CD1c-positive myeloid dendritic cell (primary cell): ENCODE results near the gene VWA7.
"Not testable (repeated sequence)": the region's sequence is repeated elsewhere in the genome, so short reads cannot be mapped to it uniquely, and the experiment has no call there.

Experiments used
- DNase-seq: peaks from one replicate; pipeline ENCODE4 v3.0.0-alpha.2; 2016; ENCODE audit errors: extremely low spot score

The VWA7 gene

DNA sequence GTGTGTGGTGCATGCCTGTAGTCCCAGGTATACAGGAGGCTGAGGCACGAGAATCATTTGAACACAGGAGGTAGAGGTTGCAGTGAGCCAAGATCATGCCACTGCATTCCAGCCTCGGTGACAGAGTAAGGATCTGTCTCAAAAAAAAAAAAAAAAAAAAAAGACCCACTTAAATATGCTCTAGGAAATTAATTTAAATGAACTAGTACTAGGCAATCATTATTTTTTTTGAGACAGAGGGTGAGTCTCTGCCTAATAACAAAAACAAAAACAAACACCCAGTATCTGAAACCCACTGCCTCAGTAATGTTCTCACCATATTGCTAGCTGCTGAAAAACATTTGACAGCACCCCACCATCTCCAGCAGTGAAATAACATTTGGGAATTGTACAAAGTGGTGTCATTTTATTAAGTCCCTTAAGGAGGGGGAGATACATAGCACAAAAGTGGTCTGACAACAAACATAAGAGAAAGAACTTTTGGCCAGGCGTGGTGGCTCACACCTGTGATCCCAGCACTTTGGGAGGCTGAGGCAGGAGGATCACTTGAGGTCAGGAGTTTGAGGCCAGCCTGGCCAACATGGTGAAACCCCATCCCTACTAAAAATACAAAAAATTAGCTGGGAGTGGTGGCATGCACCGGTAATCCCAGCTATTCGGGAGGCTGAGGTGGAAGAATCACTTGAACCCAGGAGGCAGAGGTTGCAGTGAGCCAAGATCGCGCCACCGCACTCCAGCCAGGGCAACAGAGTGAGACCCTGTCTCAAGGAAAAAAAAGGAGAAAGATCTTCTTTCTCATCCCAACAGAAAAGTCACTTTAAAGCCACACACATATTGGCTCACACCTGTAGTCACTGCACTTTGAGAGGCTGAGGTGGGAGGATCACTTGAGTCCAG, 24.2 kb upstream of the VWA7 start:
- not testable (repeated sequence) for DNase-seq

DNA sequence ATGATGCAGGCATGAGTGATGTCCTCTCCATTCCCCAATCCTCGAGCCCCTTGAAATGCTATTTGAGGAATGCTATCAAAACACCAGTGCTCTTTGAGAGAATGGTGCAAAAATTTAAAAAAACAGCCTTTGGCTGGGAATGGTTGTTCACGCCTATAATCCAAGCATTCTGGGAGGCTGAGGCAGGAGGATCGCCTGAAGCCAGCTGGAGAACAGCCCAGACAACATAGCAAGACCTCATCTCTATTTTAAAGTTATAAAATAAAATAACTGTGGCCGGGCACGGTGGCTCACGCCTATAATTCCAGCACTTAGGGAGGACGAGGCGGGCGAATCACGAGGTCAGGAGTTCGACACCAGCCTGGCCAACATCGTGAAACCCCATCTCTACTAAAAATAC, 22.7 kb upstream of the VWA7 start:
- DNase-seq: no peak

DNA sequence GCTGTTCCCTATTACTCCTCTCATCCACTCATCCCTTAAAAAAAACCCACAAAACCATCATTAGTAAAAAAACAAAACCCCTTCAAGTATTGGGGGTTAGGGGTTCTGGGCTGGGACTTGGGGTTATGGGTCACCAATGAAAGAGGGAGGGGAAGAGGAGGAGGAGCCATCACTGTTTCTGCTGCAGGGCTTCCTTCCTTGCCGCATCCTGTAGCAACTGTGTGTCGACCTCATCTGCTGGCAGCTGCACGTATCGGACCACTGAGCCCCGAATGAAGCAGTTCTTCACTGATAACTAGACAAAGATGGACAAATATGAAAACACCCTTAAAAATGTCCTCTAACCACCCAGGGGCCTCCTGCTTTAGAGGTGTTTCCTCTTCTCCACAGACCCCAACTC, 20.5 kb upstream of the VWA7 start:
- no peak for DNase-seq

DNA sequence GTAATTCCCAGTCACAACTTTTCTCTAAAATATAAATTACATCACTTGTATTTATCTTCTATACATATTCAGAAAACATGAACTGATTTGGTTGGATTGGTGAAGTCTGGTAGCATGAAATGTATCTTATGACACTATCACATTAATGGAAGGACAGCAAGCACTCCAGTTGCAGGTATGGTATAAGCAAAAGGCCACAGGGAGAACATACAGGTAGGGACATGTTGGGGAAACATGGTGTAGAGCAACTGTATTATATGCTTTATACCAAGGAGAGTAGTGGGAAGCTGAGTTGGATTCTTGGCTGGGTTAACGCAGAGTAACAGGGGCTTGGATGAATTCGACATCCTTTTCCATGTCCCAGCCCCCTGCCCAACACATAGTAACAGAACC, 19.9 kb upstream of the VWA7 start:
- DNase-seq: no peak

DNA sequence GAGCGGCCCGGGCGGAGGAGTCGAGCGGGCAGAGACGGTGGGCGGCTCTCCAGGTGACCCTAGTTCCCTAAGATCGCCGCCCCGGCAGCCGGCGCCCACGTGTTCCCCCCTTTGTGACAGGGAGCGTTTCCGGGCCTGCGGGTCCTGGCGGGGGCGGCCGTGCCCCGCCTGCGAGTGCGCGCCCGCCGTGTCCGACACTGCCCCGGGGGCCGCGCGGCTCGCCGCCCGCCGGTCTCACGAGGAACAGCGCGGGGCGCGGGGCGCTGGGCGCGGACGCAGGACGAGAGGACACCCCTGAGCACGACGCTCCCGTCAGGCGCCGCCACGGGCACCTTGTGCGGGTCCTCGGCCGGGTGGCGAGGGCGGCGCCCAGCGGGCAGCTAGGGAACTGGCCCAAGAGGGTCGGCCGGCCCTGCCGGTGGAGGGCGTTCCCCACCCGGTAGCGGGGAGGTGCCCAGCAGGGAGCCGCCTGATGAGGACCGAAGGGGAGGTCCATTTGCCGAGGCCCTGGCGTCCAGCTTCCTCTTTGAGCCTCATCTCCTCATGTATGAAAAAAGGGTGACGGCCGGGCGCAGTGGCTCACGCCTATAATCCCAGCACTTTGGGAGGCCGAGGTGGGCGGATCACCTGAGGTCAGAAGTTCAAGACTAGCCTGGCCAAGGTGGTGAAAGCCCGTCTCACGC, 18.6 kb upstream of the VWA7 start, which contains the start of gene VARS1:
VARS1 (minus strand) TSS at position 137 of the 683 bp plus-strand sequence. CDS start 535 bp downstream, outside the sequence.
- peak; percentile 97 for DNase-seq

DNA sequence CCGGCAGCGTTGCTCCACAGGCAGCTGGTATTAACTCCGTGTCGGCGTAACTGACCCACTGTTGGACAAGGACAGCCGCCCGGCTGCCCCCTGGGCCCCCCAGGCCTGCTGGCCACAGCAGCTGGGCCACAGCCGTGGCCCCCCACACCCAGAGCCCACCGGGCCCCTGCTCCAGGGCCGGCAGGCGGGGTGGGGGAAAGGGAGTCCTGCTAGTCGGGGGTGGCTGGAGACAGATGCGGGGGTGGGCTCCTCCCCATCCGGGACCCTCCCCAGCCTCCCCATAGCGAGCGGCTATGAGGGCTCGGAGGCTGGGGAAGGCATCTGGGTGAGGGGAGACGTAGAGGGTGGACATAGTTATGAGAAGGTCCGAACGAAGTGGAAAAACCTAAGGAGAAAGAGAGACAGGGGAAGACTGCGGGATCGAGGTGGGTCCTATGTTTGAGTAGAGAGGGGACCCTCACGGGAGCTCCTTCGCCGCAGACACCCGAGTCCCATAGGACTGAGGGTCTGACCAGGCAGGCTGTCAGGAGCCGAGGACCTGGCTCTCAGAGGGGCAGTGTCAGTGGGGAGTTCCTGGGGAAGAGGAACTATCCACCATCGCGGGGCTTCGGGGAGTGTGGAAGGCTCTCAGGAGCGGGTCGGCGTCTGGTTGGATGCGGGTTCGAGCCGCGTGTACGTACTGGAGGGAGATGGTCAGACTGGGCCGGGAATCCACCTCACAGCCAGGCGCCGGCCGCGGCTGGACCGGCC, 17.9 kb upstream of the VWA7 start:
- no peak for DNase-seq

DNA sequence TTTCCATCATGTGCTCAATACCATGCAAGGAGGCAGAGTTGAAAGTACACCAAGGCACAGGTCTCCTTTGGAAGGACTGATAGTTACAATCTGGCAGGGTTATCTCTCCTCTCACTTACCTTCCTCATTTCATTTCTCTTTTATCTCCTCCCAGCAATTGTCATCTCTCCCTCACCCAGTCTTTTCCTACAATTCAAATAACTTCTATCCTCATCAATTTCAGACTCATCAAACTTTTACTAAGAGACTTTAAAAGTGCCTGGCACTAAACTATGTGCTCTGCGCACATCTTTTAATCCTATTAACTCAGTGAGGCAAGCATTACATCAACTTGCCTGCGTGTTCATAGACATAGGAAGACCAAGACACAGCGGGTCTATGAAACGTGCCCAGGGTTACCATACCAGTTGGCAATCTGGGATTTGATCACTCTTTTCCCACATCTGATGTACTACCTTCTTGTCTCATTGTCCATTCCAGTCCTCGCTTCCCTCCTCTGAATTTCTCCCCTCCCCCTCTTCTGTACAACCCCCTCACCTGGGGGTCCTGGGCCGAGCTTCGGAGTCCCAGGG, 17.3 kb upstream of the VWA7 start:
- no peak for DNase-seq

DNA sequence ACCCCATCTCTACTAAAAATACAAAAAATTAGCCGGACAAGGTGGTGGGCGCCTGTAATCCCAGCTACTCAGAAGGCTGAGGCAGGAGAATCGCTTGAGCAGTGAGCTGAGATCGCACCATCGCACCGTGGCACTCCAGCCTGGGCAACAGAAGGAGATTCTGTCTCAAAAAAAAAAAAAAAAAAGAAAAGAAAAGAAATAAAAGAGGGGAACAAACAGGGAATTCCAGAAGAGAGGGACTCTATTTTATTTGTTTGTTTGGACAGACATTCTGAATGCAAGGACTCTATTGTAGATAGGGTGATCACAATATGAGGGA, 16.8 kb upstream of the VWA7 start:
- DNase-seq: not testable (repeated sequence)

DNA sequence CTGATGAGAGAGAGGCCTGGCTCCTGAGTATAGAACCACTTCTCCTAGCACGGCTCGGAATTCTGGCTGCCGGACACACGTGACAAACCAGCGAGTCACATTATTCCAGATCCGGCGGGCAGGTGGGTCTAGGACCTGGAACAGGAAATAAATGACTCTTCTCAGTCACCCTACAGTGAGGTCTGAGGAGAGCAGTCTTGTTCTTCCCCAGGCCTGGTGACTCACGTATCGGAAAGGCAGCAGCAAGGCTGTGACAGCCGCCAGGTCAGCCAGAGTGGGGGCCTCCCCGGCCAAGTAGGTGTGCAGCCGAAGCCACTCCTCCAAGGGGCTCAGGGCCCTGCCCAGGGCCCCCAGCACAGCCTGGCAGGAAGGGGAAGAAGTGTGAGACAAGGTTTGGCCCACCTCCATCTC, 15.6 kb upstream of the VWA7 start:
- no peak for DNase-seq

DNA sequence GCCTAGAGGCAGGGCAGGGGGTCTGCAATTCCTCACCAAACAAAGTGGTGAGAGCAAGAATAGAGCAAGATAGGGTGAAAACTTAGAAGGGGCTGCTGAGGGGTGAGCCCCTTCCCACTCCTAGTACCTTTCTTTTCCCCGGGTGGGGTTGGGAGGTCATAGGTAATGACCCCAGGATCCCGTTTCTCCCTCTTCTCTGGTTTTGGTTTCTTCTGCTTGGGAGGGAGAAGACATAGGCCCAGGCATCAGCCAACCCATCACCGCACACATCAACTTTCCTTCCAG, 14.9 kb upstream of the VWA7 start:
- no peak for DNase-seq

DNA sequence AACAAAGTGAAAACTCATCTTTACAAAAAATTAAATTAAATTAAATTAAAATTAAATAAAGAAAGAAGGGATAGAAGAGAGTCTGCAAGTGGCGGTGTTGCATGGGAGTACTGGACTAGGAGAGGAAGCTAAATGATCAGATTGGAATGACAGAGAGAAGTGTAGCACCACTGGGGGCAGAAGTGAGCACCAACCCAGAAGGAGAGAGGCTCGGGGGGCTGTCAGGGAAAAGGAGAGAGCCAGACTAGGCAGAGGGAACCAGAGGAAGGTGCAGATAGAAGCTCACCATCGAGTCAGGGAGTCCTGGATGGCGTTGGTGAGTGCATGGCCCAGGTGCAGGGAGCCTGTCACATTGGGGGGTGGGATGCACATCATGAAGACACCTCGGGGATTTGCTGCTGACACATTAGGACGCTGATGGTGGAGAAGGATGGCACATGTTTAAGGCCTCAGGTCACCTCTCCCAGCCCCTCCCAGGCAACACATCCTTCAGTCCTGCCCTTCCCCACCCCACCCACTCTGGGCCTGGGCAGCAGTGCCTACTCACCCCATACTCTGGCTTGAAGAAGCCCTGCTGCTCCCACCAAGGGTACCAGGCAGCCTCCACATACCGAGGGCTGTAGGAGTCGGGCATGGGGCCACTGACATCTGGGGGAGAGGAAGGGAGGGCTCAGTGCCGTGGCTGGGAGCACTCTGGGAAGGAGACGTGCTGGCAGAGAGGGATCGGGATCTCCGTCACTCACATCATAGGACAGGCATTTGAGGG, 14.4 kb upstream of the VWA7 start:
- DNase-seq: peak; percentile 46

DNA sequence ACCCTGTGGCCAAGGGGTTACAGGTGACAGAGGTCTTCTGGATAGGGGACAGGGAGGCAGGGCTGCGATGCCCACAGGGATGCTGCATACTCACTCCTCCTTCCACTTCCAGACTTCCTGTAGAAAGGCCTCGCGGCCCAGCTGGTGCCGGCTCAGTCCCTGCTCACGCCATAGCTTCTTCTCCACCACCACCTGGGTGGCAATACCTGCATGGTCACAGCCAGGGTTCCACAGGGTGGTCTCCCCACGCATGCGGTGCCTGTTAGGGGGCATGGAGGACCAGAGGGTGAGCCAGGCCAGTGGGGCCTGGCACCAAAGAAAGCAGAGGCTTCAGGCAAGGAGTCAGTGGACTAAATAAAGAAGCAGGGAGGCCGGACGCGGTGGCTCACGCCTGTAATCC, 8.3 kb upstream of the VWA7 start:
- DNase-seq: no peak

DNA sequence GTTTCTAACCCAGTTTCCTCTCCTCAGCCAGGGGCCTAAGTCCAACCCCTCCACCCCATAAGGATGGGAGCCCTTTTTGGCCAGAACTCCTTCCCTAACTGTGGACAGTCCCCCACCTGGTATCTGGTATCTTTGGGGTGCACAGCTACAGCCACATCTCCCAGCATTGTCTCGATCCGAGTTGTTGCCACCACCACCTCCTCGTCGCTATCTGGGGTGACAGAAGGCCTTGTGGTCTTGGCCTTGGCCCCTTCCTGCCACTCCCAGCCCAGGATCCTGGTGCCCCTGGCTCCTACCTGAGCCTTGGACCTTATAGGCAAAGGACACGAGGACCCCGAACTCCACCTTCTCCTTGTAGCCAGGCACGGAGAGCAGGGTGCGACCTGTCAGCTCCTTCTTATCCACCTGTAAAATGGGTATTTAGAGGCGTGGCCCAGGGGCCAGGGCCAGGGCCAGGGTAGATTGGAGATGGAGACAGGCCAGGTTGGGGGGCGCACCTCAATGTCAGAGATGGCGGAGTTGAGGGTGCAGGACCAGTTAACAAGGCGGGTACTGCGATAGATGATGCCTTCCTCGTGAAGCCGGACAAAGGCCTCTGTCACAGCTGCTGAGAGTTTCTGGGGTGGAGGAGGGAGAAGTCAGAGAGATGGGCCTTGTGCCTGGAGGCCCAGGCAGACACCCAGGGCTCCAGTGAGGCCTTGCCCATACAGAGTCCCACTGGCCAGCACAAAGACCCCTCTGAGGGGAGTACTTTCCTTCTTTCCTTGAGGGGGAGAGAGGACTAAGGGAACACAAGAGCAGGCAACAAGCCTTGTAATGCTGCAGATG, 7.2 kb upstream of the VWA7 start:
- no peak for DNase-seq

DNA sequence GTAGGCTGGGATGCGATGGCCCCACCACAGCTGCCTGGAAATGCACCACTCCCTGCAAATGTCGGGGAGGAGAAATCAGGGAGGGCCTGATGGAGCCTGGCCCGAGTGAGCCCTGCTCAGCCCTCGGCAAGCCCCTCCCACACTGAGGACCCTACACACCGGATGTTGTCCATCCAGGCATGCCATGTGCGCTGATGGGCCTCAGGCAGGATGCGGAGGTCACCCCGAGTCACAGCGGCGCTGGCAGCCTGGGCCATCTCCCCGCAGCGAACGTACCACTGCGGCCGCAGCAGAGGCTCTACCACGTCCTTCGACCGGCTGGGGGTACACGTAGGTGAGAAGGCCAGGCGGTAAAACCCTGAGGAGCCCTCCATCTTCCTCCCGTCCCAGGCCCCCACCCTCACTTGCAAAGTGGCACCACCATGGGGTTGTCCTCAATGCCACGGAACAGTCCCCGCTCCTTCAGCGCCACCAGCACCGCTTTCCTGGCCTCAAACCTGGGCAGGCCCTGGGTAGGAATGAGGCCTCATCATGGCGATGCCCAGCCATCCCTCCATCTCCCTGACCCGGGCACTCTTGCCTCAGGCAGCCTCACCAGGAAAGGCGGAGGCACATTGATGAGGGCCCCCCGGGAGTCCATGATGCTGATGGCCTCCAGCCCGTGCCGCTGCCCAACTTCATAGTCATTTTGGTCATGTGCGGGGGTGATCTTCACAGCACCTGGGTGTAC, 5.2 kb upstream of the VWA7 start:
- DNase-seq: no peak

DNA sequence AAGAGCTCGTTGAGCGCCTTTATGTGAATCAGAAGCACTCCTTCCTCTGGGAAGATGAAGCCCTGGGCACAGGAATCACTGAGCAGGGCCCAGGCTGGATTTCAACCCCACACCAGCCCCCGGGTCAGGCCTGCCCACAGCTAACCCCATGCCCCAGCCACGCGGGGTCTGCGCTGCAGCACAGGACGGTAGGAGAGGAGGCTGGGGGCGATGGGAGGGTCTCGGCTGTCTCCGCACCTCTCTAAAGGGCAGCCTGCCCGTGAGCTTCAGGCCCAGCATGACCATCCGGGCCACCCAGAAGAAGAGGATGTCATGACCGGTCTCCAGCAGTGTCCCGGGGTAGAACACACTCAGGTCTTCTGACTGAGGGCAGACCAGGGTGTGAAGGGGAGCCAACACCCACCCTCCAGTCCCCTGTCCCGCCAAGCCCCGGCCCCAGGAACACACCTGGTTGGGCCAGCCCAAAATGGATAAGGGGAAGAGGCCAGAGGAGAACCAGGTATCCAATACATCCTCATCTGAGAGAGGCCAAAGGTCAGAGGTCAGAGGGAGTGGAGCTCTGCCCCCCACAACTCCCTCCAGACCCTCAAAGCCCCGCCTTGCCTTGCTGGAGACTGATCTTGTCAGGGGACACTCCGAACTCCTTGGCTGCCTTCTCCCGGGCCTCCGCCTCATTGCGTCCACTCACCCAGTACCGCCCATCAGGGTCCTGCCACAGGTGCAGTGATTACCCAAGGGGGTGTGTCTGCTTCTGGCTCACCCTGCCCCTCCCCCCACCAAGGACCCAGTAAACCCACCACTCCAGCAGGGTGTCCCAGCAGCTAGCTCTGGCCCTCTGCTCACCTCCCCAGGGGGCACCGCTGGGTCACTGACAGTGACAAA, 4.4 kb upstream of the VWA7 start:
- DNase-seq: no peak

DNA sequence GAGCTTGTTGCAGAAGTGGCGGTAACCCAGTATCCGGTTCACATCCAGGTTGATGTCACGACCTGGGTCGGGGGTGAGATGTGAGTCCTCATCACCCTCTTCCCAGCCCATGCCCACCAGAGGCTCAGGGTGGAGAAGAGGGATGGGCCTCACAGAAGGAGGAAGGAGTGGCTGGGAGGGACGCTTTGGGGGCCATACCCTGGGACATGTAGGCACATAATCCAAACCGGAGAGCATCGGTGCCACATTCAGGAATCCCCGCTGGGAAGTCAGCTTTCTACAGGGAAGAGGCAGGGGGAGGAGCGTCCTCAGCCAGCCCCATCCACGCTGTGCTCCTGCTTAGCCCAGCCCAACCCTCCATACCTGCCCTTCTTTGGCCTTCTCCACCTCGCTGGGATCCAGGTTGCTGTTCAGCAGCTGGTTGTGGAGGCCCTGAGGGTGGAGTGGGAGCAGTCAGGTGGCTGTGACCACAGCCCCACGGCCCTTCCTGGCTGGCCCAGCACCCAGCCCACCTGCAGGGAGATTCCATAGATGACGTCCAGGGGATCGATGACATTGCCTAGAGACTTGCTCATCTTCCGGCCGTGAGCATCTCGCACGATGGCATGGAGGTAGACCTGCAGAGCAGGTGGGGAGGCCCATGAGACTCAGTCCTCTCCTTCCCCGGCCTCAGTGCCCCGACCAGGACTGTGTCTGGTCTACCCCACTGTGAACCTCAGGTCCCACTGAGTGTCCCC, 3.5 kb upstream of the VWA7 start:
- no peak for DNase-seq

DNA sequence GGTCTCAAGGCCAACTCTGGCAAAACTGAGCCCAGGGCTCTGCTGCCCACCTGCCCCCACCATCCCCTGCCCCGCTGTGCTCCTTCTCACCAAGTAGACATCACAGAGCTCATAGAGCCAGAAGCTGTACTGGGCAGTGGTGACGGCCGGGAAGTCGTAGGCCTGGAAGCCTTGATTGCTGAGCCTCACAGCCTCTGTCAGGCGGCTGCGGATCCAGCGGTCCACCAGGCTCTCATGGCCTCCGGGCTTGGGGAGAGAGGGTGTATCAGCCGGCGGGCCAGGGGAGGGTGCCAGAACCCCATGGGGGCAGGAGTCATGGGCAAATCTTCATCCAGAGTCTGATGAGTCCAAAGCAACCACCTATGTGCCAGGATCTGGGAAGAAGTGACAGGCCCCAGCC, 2.8 kb upstream of the VWA7 start:
- DNase-seq: no peak
